WI38 (cell line): Measurements from ENCODE around the gene ASPG.
A peak's percentile ranks its signal among the peaks of the same experiment; 100 is the strongest.
"Not testable (repeated sequence)": the region's sequence is repeated elsewhere in the genome, so short reads cannot be mapped to it uniquely, and the experiment has no call there.

Source experiments
- H3K4me3 ChIP-seq: 2 replicates; pipeline ENCODE4 v1.5.1; 2011; ENCODE audit warnings: low read depth, mild to moderate bottlenecking, control low read depth, low read length
- CTCF ChIP-seq: IDR thresholded peaks from 2 replicates; pipeline ENCODE4 v1.5.1; 2012; ENCODE audit warnings: low read depth, mild to moderate bottlenecking, control low read depth, low read length

Gene ASPG

GRCh38 chr14:104149617-104150135 is 64.2 kb downstream of the ASPG start:
- no peak for TF ChIP-seq CTCF
- H3K4me3 ChIP-seq = no peak overlapping the region

- no peak overlapping the region for H3K4me3 ChIP-seq
- 0 out of 2 replicates have a peak, but pooled peaks have one; percentile 8 for TF ChIP-seq CTCF
Measured at GRCh38 chr14:104150136-104151025, 64.9 kb downstream of the ASPG start.

- H3K4me3 ChIP-seq = no peak overlapping the region
- no peak for TF ChIP-seq CTCF
Measured at GRCh38 chr14:104151026-104151381, 65.5 kb downstream of the ASPG start.

GRCh38 chr14:104151566-104152245 is 66.2 kb downstream of the ASPG start:
- no peak overlapping the region for H3K4me3 ChIP-seq
- TF ChIP-seq CTCF = no peak

- no peak overlapping the region for H3K4me3 ChIP-seq
- TF ChIP-seq CTCF = no peak
Measured at GRCh38 chr14:104152246-104152575, 66.7 kb downstream of the ASPG start.

- no peak overlapping the region for H3K4me3 ChIP-seq
- TF ChIP-seq CTCF = no peak
Measured at GRCh38 chr14:104152686-104153393, 67.3 kb downstream of the ASPG start.

- not testable (repeated sequence) for H3K4me3 ChIP-seq
Measured at GRCh38 chr14:104153394-104153755, 67.9 kb downstream of the ASPG start.
